A673 (cell line): Measurements from ENCODE around the gene ERBB2.

ENCODE experiments used
- EZH2 ChIP-seq: fragments of 200-600 bp; sonication (generic); IDR thresholded peaks from 2 replicates; pipeline ENCODE4 v1.6.1; 2017; ENCODE audit warnings: borderline replicate concordance, low read depth, mild to moderate bottlenecking, mixed read lengths, antibody characterized with exemption, low read length; ENCODE audit not compliant: poor library complexity, severe bottlenecking
- TF ChIP-seq, protein P1 (sequence below): fragments of 300-800, 200-600 bp; sonication (generic); conservative IDR thresholded peaks from 2 replicates; pipeline ENCODE4 v1.5.1; 2017; ENCODE audit warnings: low read depth, mild to moderate bottlenecking, antibody characterized with exemption, low read length, moderate library complexity, mixed read lengths

DNA sequence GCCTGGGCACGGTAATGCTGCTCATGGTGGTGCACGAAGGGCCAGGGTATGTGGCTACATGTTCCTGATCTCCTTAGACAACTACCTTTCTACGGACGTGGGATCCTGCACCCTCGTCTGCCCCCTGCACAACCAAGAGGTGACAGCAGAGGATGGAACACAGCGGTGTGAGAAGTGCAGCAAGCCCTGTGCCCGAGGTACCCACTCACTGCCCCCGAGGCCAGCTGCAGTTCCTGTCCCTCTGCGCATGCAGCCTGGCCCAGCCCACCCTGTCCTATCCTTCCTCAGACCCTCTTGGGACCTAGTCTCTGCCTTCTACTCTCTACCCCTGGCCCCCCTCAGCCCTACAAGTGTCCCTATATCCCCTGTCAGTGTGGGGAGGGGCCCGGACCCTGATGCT, 12.0 kb downstream of the ERBB2 start:
- TF ChIP-seq EZH2 = no peak
- TF ChIP-seq, protein P1, sequence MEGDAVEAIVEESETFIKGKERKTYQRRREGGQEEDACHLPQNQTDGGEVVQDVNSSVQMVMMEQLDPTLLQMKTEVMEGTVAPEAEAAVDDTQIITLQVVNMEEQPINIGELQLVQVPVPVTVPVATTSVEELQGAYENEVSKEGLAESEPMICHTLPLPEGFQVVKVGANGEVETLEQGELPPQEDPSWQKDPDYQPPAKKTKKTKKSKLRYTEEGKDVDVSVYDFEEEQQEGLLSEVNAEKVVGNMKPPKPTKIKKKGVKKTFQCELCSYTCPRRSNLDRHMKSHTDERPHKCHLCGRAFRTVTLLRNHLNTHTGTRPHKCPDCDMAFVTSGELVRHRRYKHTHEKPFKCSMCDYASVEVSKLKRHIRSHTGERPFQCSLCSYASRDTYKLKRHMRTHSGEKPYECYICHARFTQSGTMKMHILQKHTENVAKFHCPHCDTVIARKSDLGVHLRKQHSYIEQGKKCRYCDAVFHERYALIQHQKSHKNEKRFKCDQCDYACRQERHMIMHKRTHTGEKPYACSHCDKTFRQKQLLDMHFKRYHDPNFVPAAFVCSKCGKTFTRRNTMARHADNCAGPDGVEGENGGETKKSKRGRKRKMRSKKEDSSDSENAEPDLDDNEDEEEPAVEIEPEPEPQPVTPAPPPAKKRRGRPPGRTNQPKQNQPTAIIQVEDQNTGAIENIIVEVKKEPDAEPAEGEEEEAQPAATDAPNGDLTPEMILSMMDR = no peak
